GM12891 (cell line): ENCODE measurements around the gene TNS3.

ENCODE experiments used
- PAX5 ChIP-seq: IDR thresholded peaks from 2 replicates; pipeline ENCODE4 v1.6.1; 2011; ENCODE audit warnings: low read length, moderate library complexity, mild to moderate bottlenecking; ENCODE audit not compliant: insufficient read depth, severe bottlenecking
- POLR2A ChIP-seq: IDR thresholded peaks from 2 replicates; pipeline ENCODE4 v1.6.1; 2011; ENCODE audit warnings: low read depth, low read length, control low read depth
- POLR2AphosphoS5 ChIP-seq: IDR thresholded peaks from 2 replicates; pipeline ENCODE4 v1.6.1; 2011; ENCODE audit warnings: low read depth, low read length, control low read depth
- POU2F2 ChIP-seq: IDR thresholded peaks from 2 replicates; pipeline ENCODE4 v1.6.1; 2011; ENCODE audit warnings: low read depth, mild to moderate bottlenecking, control low read depth, low read length, moderate library complexity
- SPI1 ChIP-seq: IDR thresholded peaks from 2 replicates; pipeline ENCODE4 v1.6.1; 2011; ENCODE audit warnings: low read depth, low read length, control low read depth
- TAF1 ChIP-seq: IDR thresholded peaks from 2 replicates; pipeline ENCODE4 v1.6.1; 2011; ENCODE audit warnings: low read depth, low read length, control low read depth

DNA sequence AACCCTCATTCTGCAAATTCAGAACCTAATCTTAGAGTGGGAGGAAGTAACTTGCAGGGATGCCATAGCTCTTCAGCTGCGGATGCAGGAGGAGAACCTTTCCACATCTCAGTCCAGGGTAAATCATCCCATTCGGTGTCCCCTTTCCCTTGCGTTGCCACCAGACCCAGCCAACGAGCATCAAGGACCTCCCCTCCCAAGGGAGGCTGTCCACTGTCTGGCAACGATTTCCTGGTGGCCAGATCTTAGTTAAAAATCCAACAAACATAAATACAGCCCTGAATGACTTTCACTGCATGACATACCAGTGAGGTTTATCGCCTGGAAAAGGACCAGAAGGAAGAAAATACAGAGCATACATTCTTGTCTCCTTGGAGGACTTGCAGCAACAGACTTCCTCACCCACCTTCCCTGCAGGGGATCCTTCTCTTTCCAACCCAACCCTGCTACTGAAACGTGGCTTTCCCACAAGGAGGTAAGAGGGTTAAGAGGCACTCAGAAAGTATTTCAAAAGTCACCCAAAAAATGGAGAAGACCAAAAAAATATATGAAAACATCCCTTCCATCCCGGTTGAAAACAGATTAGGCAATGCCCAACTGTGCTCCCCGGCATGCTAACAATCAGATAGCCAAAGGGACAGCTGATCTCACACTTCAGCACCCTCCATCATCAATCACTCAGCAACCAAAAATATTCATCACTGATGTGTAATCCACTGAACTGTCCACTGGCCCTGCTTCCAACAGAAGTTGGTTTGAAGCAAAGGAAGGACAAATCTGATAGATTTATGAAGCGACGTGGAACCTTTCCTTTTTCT lies 206.6 kb downstream of the TNS3 start:
- TF ChIP-seq POLR2A (no peak), SPI1 (no peak), PAX5 (no peak), POLR2AphosphoS5 (no peak), POU2F2 (no peak), TAF1 (no peak)
